Prostate gland (tissue), 2 donors: ENCODE measurements around the gene HSPG2.

Source experiments
- POLR2AphosphoS5 ChIP-seq: sonication (generic); formaldehyde crosslinking; IDR thresholded peaks from one replicate; pipeline ENCODE4 v1.6.1; 2017; ENCODE audit warnings: antibody characterized with exemption
- TF ChIP-seq, protein P1 (sequence below), 4 experiments: fragments of 200-600 bp in 2 of 4; fragments of 450-650 bp in 2 of 4; sonication (generic) in 2 of 4; IDR thresholded peaks; 1 replicate in 3 of 4; 2 replicates in 1 of 4; pipeline ENCODE4 v1.5.1; 2016 to 2019; ENCODE audit warnings: antibody characterized with exemption in 4 of 4, mild to moderate bottlenecking in 2 of 4, moderate library complexity in 2 of 4

DNA sequence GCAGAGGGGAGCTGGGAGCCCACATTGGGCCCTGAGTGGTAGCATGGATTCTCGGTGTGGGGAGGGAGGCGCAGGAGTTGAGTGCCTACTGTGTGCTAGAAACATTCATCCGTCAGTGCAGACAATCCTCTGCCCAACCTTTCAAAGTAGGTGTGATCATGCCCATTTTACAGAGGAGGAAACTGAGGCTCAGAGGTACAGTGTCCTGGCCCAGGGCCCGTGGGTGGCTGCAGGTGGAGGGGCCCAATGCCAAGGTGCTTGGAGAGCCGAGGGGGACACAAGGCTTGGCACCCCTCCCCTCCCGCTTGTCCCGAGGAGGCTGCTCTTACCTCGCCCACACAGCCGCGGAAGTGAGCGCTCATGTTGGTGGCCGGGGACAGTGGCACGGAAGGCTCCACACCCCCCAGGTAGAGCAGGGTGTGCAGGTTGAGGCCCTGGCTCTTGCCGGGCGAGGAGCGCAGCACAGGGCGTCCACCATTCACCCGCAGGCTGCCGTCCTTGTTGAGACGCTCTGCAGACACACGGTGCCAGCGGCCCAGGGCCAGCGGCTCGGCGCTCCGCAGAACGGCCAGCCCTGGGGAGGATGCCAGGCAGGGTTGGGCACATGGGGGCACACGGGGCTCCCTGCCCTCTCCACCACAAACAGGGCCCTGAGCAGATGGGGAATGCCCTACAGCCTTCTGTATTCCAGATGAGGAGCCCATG, 108.5 kb downstream of the HSPG2 start:
- TF ChIP-seq, protein P1, sequence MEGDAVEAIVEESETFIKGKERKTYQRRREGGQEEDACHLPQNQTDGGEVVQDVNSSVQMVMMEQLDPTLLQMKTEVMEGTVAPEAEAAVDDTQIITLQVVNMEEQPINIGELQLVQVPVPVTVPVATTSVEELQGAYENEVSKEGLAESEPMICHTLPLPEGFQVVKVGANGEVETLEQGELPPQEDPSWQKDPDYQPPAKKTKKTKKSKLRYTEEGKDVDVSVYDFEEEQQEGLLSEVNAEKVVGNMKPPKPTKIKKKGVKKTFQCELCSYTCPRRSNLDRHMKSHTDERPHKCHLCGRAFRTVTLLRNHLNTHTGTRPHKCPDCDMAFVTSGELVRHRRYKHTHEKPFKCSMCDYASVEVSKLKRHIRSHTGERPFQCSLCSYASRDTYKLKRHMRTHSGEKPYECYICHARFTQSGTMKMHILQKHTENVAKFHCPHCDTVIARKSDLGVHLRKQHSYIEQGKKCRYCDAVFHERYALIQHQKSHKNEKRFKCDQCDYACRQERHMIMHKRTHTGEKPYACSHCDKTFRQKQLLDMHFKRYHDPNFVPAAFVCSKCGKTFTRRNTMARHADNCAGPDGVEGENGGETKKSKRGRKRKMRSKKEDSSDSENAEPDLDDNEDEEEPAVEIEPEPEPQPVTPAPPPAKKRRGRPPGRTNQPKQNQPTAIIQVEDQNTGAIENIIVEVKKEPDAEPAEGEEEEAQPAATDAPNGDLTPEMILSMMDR (IDR thresholded peaks at IDR 0.05) = no peak
- no peak for TF ChIP-seq POLR2AphosphoS5
